DMS 273 (cell line): ENCODE measurements around the gene JMJD7.
A peak's percentile ranks its signal among the peaks of the same experiment; 100 is the strongest.

Source experiments
- DNase-seq: peaks from one replicate; lab custom pipeline; 2025; ENCODE audit not compliant: unreplicated experiment; lab: John Stamatoyannopoulos, UW

JMJD7 gene

GRCh38 chr15:41881550-41881919 lies 53.6 kb downstream of the JMJD7 start:
- DNase-seq: no peak

- DNase-seq: peak; percentile 47
These were observed 54.2 kb downstream of the JMJD7 start for GRCh38 chr15:41881920-41882688.

DNA sequence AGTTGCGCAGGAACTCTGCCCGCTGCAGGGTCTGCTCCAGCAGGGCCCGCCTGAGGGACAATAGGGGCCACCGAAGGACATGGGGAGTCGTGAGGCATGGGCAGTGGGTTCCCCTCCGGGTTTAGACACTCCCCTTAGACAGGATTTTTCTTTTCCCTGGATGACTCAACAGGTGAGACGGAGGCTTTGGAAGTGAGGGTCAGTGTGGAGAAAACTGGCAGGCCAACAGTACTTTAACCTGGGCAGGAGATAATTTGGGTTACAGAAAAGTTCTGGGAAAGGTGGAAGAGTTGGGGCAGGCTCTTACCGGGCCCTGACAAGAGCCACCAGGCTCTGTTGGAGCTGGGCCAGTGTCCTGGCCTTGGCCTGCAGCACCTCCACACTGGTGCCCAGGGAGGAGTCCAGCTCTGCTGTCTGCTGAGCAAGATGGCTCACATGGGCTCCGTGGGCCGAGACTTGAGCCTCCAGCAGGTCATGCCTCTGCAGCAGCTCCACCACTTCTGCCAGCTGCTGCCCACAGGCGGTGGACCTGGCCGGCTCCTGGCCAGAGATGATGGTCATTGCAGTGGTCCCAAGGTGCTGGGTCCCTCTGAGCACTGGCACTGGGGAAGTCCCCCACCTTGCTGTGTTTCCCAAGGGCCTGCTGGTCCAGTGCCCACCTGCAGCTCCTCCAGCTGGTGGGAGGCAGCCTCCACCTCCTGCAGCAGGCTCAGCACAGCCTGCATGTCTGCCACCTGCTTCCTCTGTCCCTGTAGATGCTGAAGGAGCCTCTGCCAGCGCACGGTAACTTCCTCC lies 55.0 kb downstream of the JMJD7 start:
- DNase-seq: peak; percentile 44

DNA sequence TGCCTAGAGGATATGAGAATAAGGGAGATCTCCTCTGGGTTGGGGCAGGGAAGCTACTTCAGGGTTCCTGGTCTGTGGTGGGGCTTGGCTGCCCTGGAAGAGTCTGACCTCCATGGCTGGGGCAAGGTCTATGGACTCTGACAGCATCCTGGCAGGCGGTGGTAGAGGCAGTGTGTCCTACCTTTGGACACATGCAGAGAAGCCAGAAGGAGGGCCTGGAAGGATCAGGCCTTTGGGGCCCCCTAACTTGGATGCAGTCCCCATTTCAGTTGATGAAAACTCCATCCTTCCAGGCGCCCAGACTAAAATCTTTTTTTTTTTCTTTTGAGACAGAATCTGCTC lies 55.6 kb downstream of the JMJD7 start:
- no peak for DNase-seq

- DNase-seq: no peak
These were observed 56.6 kb downstream of the JMJD7 start for GRCh38 chr15:41884458-41884857.

- no peak for DNase-seq
These were observed 57.4 kb downstream of the JMJD7 start for GRCh38 chr15:41885321-41885720.

- no peak for DNase-seq
These were observed 57.9 kb downstream of the JMJD7 start for GRCh38 chr15:41885841-41886240.

GRCh38 chr15:41886741-41887140 lies 58.8 kb downstream of the JMJD7 start:
- no peak for DNase-seq

GRCh38 chr15:41887161-41887560 lies 59.3 kb downstream of the JMJD7 start:
- no peak for DNase-seq
